ENCODE results near the gene SLC16A3.

SLC16A3 gene

DNA sequence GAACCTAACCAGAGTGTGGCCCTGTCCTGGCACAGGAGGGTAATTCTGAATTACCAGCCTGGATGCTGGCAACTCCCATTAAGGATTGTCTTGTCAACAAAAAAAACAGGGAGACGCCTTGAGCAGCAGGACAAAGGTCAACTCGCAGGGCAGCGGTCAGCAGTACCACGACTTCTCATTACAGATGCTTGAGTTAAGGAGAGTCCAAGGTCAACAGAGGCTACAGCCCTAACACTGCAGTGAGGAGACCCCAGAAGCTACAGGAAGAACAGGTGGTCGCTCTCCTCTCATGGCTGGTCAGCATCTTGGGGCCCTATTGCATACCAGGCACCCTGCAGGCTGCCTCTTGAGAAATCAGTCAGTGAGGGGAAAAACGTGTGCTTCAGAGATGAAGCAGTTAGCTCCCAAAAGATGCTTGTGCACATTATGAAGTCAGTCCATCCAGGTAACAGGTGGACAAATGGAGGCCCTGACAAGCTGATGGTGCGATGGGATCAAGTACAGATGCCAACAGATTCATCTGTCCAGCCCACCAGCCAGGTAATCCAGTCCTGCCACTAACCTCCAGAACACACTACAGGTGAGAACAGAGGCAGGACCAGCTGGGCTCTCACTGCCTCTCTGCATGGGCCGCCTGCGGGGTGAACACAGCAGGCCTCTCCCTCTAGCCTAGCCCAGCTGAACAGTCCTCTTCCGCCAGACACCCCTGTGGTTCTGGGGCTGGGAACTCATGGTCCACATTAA, 40.5 kb downstream of the SLC16A3 start:
- no peak for DNase-seq (ENCODE audit: low spot score)

GRCh38 chr17:82269882-82270500, 41.1 kb downstream of the SLC16A3 start:
- no peak for DNase-seq (ENCODE audit: low spot score)

DNA sequence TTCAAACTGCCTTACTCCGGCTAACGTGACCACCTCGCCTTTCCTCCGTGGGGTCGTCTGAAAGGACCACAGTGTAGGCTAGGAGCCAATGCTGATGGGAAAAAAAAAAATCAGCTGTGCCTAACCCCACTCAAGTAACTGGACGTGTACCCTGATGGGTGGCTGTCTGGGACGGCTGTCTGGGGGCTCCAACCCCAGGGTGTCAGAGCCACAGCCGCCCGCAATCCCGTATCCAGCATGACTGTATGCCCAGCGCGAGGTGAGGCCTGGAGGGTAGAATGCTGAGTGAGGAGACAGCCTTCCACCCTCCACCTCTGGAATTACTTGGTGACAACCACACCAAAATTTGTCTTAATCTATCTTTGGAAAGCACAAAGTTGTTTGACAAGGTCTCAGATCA, 41.8 kb downstream of the SLC16A3 start:
- DNase-seq (ENCODE audit: low spot score) = no peak

- DNase-seq (ENCODE audit: low spot score) = no peak
Measured at GRCh38 chr17:82271401-82271800, 42.6 kb downstream of the SLC16A3 start.

DNA sequence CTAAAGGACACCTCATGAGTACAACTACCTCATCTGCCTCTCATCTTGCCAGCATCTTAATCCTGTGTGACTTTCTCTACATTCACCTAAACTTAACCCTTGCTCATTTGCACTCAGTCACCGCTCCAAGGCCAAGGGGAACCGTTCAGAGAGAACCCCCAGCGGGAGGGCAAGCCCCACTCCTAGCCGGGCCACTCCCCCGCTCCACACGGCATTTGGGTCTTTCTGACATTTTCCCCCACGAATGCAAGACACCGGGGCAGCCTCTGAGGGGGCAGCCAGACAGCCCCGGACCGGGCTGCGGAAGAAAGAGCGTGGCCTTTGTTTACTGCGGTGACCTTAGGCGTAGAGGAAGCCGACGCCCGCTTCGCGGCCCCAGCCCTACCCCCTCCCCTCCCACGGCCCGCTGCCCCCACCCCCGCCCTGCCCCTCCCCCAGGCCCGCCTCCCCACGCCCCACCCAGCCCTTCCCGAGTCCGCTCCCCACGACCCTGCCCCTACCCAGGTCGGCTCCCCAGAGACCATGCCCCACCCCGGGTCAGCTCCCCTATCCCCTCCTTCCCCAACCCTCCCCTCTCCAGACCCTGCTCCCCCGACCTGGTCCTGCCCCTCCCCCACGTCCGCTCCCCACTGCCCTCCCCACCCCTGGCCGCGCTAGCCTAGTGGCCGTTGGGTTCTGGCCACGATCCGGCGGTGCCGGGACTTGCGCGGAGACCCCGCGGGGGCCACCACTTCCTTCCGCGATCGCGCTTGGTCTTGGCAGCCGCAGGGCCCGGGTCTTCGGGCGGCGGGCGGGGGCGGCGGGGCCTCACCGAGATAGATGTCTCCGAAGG, 43.9 kb downstream of the SLC16A3 start:
- DNase-seq (ENCODE audit: low spot score) = peak; percentile 71

DNA sequence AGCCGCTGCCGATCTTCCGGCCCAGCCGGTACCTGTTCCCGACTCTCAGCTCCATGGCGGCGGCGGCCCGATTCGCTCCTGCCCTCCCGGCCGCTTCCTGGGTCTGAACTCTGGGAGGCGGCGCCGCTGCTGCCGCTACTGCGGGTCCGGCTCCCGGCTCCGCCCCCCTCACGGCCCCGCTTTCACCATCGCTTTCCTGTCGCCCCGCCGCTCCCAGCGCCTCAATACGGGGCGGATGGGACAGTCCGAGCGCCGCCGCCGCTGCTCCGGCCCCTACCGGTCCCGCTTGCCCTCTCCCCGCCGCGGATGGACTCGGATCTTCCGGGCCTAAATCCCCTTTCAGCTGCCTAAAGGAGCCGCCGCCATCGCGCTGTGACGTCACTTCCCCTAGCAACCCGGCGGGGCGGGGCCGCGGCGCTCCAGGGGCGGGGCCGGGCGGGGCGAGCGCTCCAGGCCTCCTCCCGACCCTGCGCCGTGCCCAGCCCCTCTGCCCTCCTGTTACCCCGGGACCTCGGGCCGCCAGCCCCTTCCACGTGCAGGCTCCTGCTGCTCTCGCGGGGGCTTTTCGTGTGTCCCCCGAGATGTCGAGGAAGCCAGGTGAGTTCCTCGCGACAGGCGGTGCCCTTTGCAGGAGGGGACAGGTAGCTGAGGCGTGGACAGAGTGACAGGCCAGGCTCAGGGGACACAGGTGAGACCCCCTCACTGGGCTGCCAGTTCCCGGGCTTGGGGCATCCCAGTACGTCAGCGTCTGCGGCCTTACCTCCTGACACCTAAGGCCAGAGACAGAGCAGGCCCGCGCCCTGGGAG, 44.7 kb downstream of the SLC16A3 start, which contains the start of gene CSNK1D:
CSNK1D (minus strand) TSS at position 374 of the 807 bp plus-strand sequence; CDS start at position 55, 319 bp downstream.
- DNase-seq (ENCODE audit: low spot score) = peak; percentile 89

DNA sequence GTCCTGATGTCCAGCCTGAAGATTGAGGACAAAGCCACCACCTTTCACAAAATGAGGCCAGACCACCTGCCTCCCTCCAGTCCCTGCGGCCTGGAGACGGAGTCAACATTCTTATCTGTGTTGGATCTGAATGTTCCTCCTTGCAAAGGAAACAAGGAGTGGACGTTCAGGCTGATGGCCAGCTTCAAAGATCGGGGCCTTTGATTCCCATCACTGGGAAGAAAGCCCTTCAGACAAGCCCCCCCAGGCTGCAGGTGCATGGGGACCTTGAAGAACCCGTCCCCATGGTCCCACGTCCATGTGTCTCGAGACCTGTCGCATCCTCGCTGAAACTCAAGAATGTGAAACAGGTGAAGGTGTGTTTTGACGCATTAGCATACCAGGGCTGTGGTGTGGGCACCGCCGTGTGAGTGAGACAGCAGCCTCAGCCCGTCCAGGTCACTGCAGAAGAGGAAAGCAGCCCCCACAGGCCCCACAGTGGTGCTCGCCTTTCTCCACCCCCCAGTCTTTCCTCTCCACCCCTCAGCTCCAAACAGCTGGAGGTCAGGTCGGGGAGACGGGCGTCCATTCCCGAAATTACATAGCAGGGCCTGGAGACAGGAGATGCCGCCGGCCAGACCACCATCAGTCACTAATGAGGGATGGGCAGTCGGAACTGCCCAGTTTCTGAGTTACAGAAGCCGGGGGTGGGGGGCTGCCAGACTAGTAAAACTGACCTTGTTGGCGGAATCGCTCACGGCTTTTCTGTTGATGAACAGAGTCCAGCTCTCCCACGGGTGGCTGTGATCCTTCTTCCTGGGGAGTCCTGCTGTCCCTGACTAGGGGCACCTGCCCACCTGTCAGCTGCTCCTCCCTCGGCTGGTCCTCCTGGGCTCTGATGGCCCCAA, 45.5 kb downstream of the SLC16A3 start:
- DNase-seq (ENCODE audit: low spot score) = no peak

GRCh38 chr17:82275326-82275725, 46.5 kb downstream of the SLC16A3 start:
- DNase-seq (ENCODE audit: low spot score) = no peak

DNA sequence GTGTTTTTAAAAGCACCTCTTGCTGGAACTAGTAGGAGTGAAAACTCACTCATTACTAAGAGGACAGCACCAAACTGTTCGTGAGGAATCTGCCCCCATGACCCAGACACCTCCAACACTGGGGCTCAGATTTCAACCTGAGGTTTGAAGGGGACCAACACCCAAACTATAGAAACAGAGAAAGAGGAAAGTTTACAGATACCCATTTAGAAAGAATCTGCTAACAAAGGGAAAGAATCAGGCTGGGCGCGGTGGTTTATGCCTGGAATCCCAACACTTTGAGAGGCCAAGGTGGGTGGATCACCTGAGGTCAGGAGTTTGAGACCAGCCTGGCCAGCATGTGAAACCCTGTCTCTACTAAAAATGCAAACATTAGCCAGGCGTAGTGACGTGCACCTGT, 48.1 kb downstream of the SLC16A3 start:
- DNase-seq (ENCODE audit: low spot score) = no peak

- no peak for DNase-seq (ENCODE audit: low spot score)
Measured at GRCh38 chr17:82277851-82278250, 49.0 kb downstream of the SLC16A3 start.

DNA sequence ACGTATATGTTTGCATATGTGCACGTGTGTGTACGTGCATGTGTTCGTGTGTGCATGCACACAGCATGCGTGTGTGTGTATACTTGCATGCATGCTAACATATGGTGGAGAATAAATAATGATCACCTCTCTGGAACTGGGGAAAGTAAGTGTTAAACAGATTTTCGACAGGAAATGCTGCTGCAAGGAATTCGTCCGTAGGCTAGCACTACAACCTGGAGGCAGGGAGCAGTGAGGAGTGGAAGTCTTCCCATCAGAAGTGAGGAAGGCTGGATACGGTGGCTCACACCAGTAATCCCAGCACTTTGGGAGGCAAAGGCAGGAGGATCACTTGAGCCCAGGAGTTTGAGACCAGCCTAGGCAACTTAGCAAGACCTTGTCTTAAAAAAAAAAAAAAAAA, 49.5 kb downstream of the SLC16A3 start:
- no peak for DNase-seq (ENCODE audit: low spot score)

GRCh38 chr17:82278786-82279391, 50.0 kb downstream of the SLC16A3 start:
- DNase-seq (ENCODE audit: low spot score) = no peak

GRCh38 chr17:82280537-82280936, 51.7 kb downstream of the SLC16A3 start:
- no peak for DNase-seq (ENCODE audit: low spot score)

DNA sequence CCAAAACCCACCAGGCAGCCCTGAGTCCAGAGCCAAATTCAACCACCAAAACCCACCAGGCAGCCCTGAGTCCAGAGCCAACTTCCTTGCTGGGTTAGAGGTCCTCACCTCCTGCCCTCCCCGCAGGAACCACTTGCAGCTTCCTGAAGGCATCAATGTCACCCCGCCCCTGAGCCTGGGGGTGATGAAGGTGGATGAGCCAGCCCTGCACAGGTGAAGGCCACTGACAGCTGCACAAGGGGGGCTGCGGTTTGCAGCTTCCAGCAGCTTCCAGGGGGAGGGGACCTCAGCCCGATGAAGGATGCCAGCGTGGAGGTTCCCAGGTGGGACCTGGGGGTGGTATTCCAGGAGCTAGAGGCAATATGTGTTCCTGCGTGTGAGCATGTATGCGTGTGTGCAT, 52.2 kb downstream of the SLC16A3 start:
- no peak for DNase-seq (ENCODE audit: low spot score)

GRCh38 chr17:82281502-82282238, 52.8 kb downstream of the SLC16A3 start:
- no peak for DNase-seq (ENCODE audit: low spot score)

DNA sequence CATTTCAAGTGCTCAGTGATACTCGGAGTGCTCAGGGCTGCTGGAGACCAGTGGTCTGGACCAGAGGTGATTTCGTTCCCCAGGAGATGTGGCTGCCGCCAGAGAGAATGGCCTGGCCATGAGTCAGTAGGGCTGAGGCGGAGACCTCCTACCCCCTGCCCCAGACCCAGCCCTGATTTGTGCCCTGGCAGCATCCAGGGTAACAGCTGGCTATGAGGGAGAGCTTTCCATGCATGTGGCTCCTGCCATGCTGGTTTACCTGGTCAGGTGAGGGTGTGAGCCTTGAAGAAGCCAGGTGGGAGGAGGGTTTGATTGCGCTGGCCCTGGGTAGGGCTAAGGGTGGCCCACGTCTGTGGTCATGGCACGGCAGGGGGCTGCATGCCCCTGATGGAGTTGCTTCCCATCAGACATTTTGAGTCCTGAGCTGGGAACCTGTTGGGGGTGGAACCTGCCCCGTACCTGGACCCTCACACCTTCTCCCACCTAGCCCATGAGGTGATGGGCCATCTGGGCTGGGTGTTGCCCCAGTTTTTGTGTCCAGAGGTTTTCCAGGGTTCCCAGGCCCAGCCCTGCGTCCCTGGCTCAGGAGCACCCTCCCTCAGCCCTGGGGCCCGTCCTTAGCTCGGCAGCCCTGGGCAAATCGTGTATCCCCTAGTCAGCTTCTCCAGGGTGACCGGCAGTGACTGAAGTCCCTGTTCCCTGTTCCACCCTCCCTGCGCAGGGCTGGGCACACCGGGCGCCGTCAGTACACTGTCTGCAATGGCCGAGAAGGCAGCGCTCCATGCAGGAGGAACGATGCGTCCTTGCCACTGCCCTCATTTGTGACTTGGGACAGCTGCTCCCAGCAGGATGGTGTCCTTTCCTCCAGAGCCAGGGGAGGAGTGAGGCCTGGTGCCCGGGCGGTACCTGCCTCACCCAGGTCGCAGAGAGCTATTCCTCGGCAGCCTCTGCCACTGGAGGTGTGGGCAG, 53.7 kb downstream of the SLC16A3 start:
- DNase-seq (ENCODE audit: low spot score) = no peak

DNA sequence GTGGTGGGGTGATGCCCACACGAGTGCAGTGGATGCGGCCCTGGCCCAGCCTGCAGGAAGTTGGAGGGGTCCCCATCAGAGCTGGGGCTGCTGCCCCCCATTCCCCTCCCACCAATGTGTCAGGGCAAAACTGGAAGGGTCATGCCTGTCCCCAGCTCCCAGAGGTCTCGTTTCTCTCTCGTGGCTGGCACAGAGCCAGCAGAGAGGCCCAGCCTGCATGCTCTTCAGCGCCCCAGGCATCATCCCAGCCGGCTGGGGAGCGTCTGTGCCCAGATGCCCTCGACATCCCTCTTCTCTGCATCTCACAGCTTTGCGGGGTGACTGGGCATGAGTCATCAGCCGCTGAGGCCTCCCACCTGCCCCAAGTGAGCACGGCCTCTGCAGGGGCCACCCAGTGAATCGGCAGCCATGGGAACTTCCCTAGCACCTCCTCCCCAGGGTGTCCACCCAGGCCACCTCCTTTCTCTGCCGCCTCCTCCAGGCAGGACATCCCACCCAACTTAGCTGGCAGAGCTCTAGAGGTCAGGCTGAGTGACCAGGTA, 54.4 kb downstream of the SLC16A3 start:
- DNase-seq (ENCODE audit: low spot score) = no peak

DNA sequence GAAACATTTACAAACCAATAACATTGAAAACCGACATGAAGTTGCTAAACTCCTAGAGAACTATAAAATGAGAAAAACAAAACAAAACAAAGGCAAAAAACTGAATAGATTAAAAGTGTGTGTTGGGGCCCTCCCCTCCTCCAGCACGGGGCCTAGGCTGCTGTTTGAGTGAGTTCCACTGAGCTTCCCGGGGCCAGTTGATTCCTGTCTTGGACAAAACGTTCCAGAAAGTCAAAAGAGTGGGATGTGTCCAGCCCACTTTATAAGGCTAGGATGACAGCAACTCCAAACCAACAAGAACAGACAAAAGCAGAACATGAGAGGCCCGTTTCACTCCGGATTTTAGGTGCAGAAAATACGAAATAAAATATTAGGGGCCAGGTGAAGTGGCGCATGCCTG, 56.3 kb downstream of the SLC16A3 start:
- no peak for DNase-seq (ENCODE audit: low spot score)

All from HuH-7.5 (cell line).